IMR-90 (cell line): Measurements from ENCODE around the gene RPS26. TPM values are rescaled to one million over a fixed set of nuclear protein-coding genes. Genes with fewer than 3 reads are reported as not detected.

ENCODE experiments used
- ATAC-seq: fragments of 200-7000 bp; cut with Tn5 transposase; 2 replicates; pipeline ENCODE4 v1.9.1; 2020; ENCODE audit warnings: low read depth, mild to moderate bottlenecking, moderate library complexity
- BruUV-seq: library from RNA; stranded (reverse); fragments of 400-500 nt; replicated peaks from 2 replicates; lab custom pipeline; 2021; lab: Mats Ljungman, UMichigan
- CTCF ChIA-PET: fragments of 300-600 bp; formaldehyde crosslinking; extraction: SDS; loops from one replicate; lab custom pipeline; 2021; ENCODE audit warnings: antibody characterized with exemption; lab: Yijun Ruan, JAX
- POLR2A ChIA-PET: fragments of 300-600 bp; sonication (Branson Sonifier 250); formaldehyde crosslinking; loops from one replicate; lab custom pipeline; 2022; ENCODE audit warnings: antibody characterized with exemption; ENCODE audit not compliant: unreplicated experiment; lab: Charles Lee
- DNase-seq: peaks from one replicate; pipeline ENCODE4 v3.0.0; 2013
- H2AFZ ChIP-seq: replicated peaks from 2 replicates; pipeline ENCODE3; 2013; ENCODE audit warnings: low read length, mild to moderate bottlenecking; ENCODE audit not compliant: poor library complexity
- H2AK5ac ChIP-seq: 2 replicates; pipeline ENCODE4 v1.6.1; 2013; ENCODE audit warnings: low read depth, low read length, inconsistent platforms
- H2AK9ac ChIP-seq: replicated peaks from 2 replicates; pipeline ENCODE3; 2013; ENCODE audit warnings: mild to moderate bottlenecking, low read depth, low read length, moderate library complexity; ENCODE audit not compliant: poor library complexity
- H2BK120ac ChIP-seq: 2 replicates; pipeline ENCODE4 v1.6.1; 2013; ENCODE audit warnings: low read depth, low read length, inconsistent platforms
- H2BK15ac ChIP-seq: 3 replicates; pipeline ENCODE4 v1.6.1; 2013; ENCODE audit warnings: low read depth, low read length, inconsistent platforms
- H2BK20ac ChIP-seq: 2 replicates; pipeline ENCODE4 v1.6.1; 2013; ENCODE audit warnings: low read depth, mild to moderate bottlenecking, inconsistent platforms, low read length, moderate library complexity
- H2BK5ac ChIP-seq: 2 replicates; pipeline ENCODE4 v1.6.1; 2013; ENCODE audit warnings: mild to moderate bottlenecking, low read depth, low read length, inconsistent platforms; ENCODE audit not compliant: poor library complexity, severe bottlenecking
- H3K14ac ChIP-seq: replicated peaks from 2 replicates; pipeline ENCODE4 v1.6.1; 2013; ENCODE audit warnings: low read depth, low read length, inconsistent platforms
- H3K18ac ChIP-seq: 2 replicates; pipeline ENCODE4 v1.6.1; 2013; ENCODE audit warnings: low read depth, low read length, control low read depth
- H3K23ac ChIP-seq: 2 replicates; pipeline ENCODE4 v1.6.1; 2013; ENCODE audit warnings: low read depth, low read length, inconsistent platforms
- H3K27ac ChIP-seq: 2 replicates; pipeline ENCODE4 v1.5.1; 2013; ENCODE audit warnings: mild to moderate bottlenecking, control low read depth, low read length; ENCODE audit not compliant: insufficient read depth
- H3K27me3 ChIP-seq: 2 replicates; pipeline ENCODE4 v1.6.1; 2013; ENCODE audit warnings: low read length; ENCODE audit not compliant: control insufficient read depth, insufficient read depth
- H3K36me3 ChIP-seq: 2 replicates; pipeline ENCODE4 v1.6.1; 2013; ENCODE audit warnings: low read length, mixed read lengths; ENCODE audit not compliant: control insufficient read depth, insufficient read depth
- H3K4ac ChIP-seq: 2 replicates; pipeline ENCODE4 v1.6.1; 2013; ENCODE audit warnings: low read depth, low read length, inconsistent platforms
- H3K4me1 ChIP-seq: 2 replicates; pipeline ENCODE4 v1.6.1; 2013; ENCODE audit warnings: low read length, mixed read lengths; ENCODE audit not compliant: control insufficient read depth, insufficient read depth
- H3K4me2 ChIP-seq: 2 replicates; pipeline ENCODE4 v1.6.1; 2013; ENCODE audit warnings: low read depth, mild to moderate bottlenecking, control low read depth, low read length, moderate library complexity
- H3K4me3 ChIP-seq: 2 replicates; pipeline ENCODE4 v1.5.1; 2013; ENCODE audit warnings: low read depth, mild to moderate bottlenecking, control low read depth, low read length, moderate library complexity; ENCODE audit not compliant: insufficient read depth
- H3K56ac ChIP-seq: 2 replicates; pipeline ENCODE4 v1.6.1; 2013; ENCODE audit warnings: low read length, inconsistent platforms; ENCODE audit not compliant: insufficient read depth; ENCODE audit errors: extremely low read depth
- H3K79me1 ChIP-seq, 2 experiments: 2 replicates each; pipeline ENCODE4 v1.6.1; 2013; ENCODE audit warnings: low read length in 2 of 2, inconsistent platforms in 1 of 2, low read depth in 1 of 2
- H3K9ac ChIP-seq: 2 replicates; pipeline ENCODE4 v1.6.1; 2013; ENCODE audit warnings: low read depth, low read length, control low read depth
- H3K9me1 ChIP-seq: 2 replicates; pipeline ENCODE4 v1.6.1; 2013; ENCODE audit warnings: low read length, inconsistent platforms; ENCODE audit not compliant: insufficient read depth
- H3K9me3 ChIP-seq: 2 replicates; pipeline ENCODE4 v1.6.1; 2013; ENCODE audit warnings: low read length; ENCODE audit not compliant: control insufficient read depth, insufficient read depth
- H4K20me1 ChIP-seq: 2 replicates; pipeline ENCODE4 v1.6.1; 2013; ENCODE audit warnings: low read length, inconsistent platforms; ENCODE audit not compliant: insufficient read depth
- H4K5ac ChIP-seq: 2 replicates; pipeline ENCODE4 v1.6.1; 2013; ENCODE audit warnings: mild to moderate bottlenecking, low read depth, low read length, control low read depth
- H4K8ac ChIP-seq, 2 experiments: 2 replicates each; pipeline ENCODE4 v1.6.1; 2013; ENCODE audit warnings: low read depth in 2 of 2, low read length in 2 of 2, control low read depth in 1 of 2, inconsistent platforms in 1 of 2
- H4K91ac ChIP-seq: 2 replicates; pipeline ENCODE4 v1.6.1; 2013; ENCODE audit warnings: low read depth, low read length, inconsistent platforms; ENCODE audit not compliant: insufficient read depth
- CEBPB ChIP-seq: IDR thresholded peaks from 2 replicates; pipeline ENCODE4 v1.6.1; 2012; ENCODE audit warnings: low read depth, low read length, improper control_type of control experiment
- NFE2L2 ChIP-seq: fragments of 150-350 bp; IDR thresholded peaks from 2 replicates; pipeline ENCODE4 v1.6.1; 2016; ENCODE audit warnings: low read depth, mild to moderate bottlenecking, low read length
- WGBS, 2 experiments: methylation state at CpG; one replicate each; pipeline versions ENCODE4 v1.1.5 to v1.1.7; 2013; ENCODE audit warnings: missing lambda C conversion rate in 2 of 2; ENCODE audit not compliant: insufficient read length in 1 of 2; ENCODE audit errors: extremely low coverage in 2 of 2; 5-methylcytosine and 5-hydroxymethylcytosine counted together
- dilution Hi-C: fragments of 300-500 bp; cut with HindIII; formaldehyde crosslinking; loops from one replicate; pipeline ENCODE4 v1.14.3; 2018; ENCODE audit warnings: low sequenced_read_pairs; ENCODE audit not compliant: unreplicated experiment
- in situ Hi-C: fragments of 300-500 bp; cut with MboI; formaldehyde crosslinking; loops from 3 replicates; pipeline ENCODE4 v1.14.3; 2019; ENCODE audit warnings: low sequenced_read_pairs, inconsistent platforms, mixed read lengths
- intact Hi-C: fragments of 100-400 bp; cut with micrococcal nuclease; formaldehyde crosslinking; loops from 2 replicates; pipeline ENCODE4 v1.10.0; 2022
- polyA plus RNA-seq, 3 experiments: library from polyadenylated mRNA; depleted of rRNA; stranded (reverse); fragments of >200 nt; gene quantifications; 2 replicates each; pipeline ENCODE4 v1.2.3, GENCODE V29; 2012; ENCODE audit warnings: low replicate concordance in 1 of 3
- total RNA-seq: library from RNA; depleted of rRNA; stranded (reverse); fragments of >200 nt; gene quantifications from 2 replicates; pipeline ENCODE4 v1.2.3, GENCODE V29; 2012

Gene RPS26
- total and polyA plus RNA-seq, 2 of the 4 experiments (the other 2 are of a cell fraction) = 307 to 1,824 TPM

- Histone ChIP-seq H2BK20ac (no peak overlapping the region), H3K9me3 (no peaks in the 10 kb centered on the region), H3K18ac (no peak overlapping the region), H2BK15ac (no peak overlapping the region), H2BK120ac (no peak overlapping the region), H3K9me1 (peaks cover 7% of the 10 kb centered on the region), H2BK5ac (no peak overlapping the region), H3K9ac (no peak overlapping the region), H2AK9ac (no peak overlapping the region), H3K4ac (no peak overlapping the region), H4K5ac (no peak overlapping the region), H2AFZ (no peak overlapping the region), H2AK5ac (no peak overlapping the region), H3K4me1 (no peaks in the 10 kb centered on the region), H3K4me3 (no peak overlapping the region), H3K27me3 (no peaks in the 10 kb centered on the region), H3K79me1 (peaks cover 3 to 12% of the 10 kb centered on the region in 2 experiments; a peak in 3 of 4 replicates), H4K20me1 (no peaks in the 10 kb centered on the region), H3K14ac (no peak overlapping the region), H4K8ac (no peak overlapping the region), H3K56ac (no peak overlapping the region), H3K27ac (no peak overlapping the region), H3K36me3 (no peaks in the 10 kb centered on the region; the same call in 1 of the 2 replicates), H3K4me2 (no peak overlapping the region), H3K23ac (no peak overlapping the region), H4K91ac (no peak overlapping the region)
- dilution Hi-C loops (no loop called here), intact Hi-C loops (no loop called here), in situ Hi-C loops (no loop called here)
- POLR2A ChIA-PET = no interaction called here
- TF ChIP-seq CEBPB (peak; percentile 53), NFE2L2 (no peak)
- DNase-seq (no peak), ATAC-seq (no peak)
- CTCF ChIA-PET = no interaction called here
- BruUV-seq = no TSS peak
- WGBS, 2 experiments = no CpG with 5 or more reads among the region's 2 CpGs
Observed at GRCh38 chr12:56010111-56010570, 31.6 kb upstream of the RPS26 start.
